K562 (cell line): Measurements from ENCODE around the gene ARHGEF7. TPM values are rescaled to one million over a fixed set of nuclear protein-coding genes. Genes with fewer than 3 reads are reported as not detected.

ENCODE experiments used
- ATAC-seq: fragments of 200-7000 bp; cut with Tn5 transposase; 3 replicates; pipeline ENCODE4 v1.9.1; 2020; ENCODE audit warnings: moderate library complexity
- BruUV-seq: library from RNA; stranded (reverse); fragments of 400-500 nt; replicated peaks from 2 replicates; lab custom pipeline; 2021; lab: Mats Ljungman, UMichigan
- CTCF ChIA-PET: fragments of 300-600 bp; formaldehyde crosslinking; extraction: SDS; loops from one replicate; lab custom pipeline; 2021; ENCODE audit warnings: low intra/inter-chr PET ratio; lab: Yijun Ruan, JAX
- POLR2A ChIA-PET: fragments of 300-600, 350-650 bp; sonication (Branson Sonifier 250); formaldehyde crosslinking; extraction: SDS; loops from one replicate; lab custom pipeline; 2021; ENCODE audit warnings: antibody characterized with exemption, inconsistent platforms; lab: Yijun Ruan, JAX
- DNase-seq, 4 experiments: peaks; one replicate each; pipeline versions ENCODE4 v3.0.0 to v3.0.0-alpha.2; 2011 to 2018; ENCODE audit warnings: low spot score in 3 of 4, mixed read lengths in 3 of 4; ENCODE audit errors: extremely low read depth in 1 of 4
- FAIRE-seq: peaks from 2 replicates; lab custom pipeline; 2011; peaks lifted over from hg19 to GRCh38; lab: Jason Lieb, UNC
- H2AFZ ChIP-seq: 2 replicates; pipeline ENCODE4 v1.6.0; 2011; ENCODE audit warnings: low read depth, low read length, control low read depth, inconsistent platforms
- H3K27ac ChIP-seq: fragments of 200-600 bp; 3 replicates; pipeline ENCODE4 v1.8.0; 2011; ENCODE audit warnings: low read depth, mild to moderate bottlenecking, control low read depth, inconsistent platforms, low read length, moderate library complexity, mixed read lengths; ENCODE audit errors: extremely low read depth
- H3K27me3 ChIP-seq, 2 experiments: fragments of 300-600 bp in 1 of 2; 2 replicates in 1 of 2; 3 replicates in 1 of 2; pipeline versions ENCODE4 v1.6.0 to v1.8.0; 2011; ENCODE audit warnings: inconsistent platforms in 2 of 2, low read length in 2 of 2, mild to moderate bottlenecking in 1 of 2, mixed read lengths in 1 of 2, moderate library complexity in 1 of 2; ENCODE audit not compliant: control insufficient read depth in 2 of 2, insufficient read depth in 2 of 2
- H3K36me3 ChIP-seq: fragments of 300-600 bp; 3 replicates; pipeline ENCODE4 v1.8.0; 2011; ENCODE audit warnings: mild to moderate bottlenecking, low read length, inconsistent platforms; ENCODE audit not compliant: control insufficient read depth, insufficient read depth
- H3K4me1 ChIP-seq, 2 experiments: fragments of 200-600 bp in 1 of 2; replicated peaks in 1 of 2; 2 replicates in 1 of 2; 3 replicates in 1 of 2; pipeline versions ENCODE4 v1.5.1 to v1.8.0; 2011; ENCODE audit warnings: inconsistent platforms in 2 of 2, low read length in 2 of 2, mild to moderate bottlenecking in 1 of 2, mixed read lengths in 1 of 2, moderate library complexity in 1 of 2; ENCODE audit not compliant: control insufficient read depth in 2 of 2, insufficient read depth in 2 of 2
- H3K4me2 ChIP-seq: 2 replicates; pipeline ENCODE4 v1.6.1; 2011; ENCODE audit warnings: low read length, control low read depth, inconsistent platforms, mixed read lengths; ENCODE audit not compliant: insufficient read depth
- H3K4me3 ChIP-seq: fragments of 200-600 bp; sonication (generic), shearing (Covaris generic); 2 replicates; pipeline ENCODE4 v1.5.1; 2016; ENCODE audit warnings: control low read depth, inconsistent platforms
- H3K79me2 ChIP-seq: fragments of 200-600 bp; 3 replicates; pipeline ENCODE4 v1.8.0; 2011; ENCODE audit warnings: low read length, inconsistent platforms; ENCODE audit not compliant: control insufficient read depth, insufficient read depth
- H3K9ac ChIP-seq, 2 experiments: 2 replicates each; pipeline versions ENCODE4 v1.6.0 to v1.6.1; 2011; ENCODE audit warnings: low read depth in 2 of 2, low read length in 2 of 2, control low read depth in 1 of 2, inconsistent platforms in 1 of 2, mild to moderate bottlenecking in 1 of 2, mixed read lengths in 1 of 2; ENCODE audit not compliant: insufficient read depth in 1 of 2
- H3K9me1 ChIP-seq: one replicate; pipeline ENCODE4 v1.6.0; 2011; ENCODE audit warnings: inconsistent platforms, mild to moderate bottlenecking, low read length, moderate library complexity; ENCODE audit not compliant: control insufficient read depth, insufficient read depth
- H3K9me3 ChIP-seq: replicated peaks from 2 replicates; pipeline ENCODE4 v1.5.1; 2011; ENCODE audit warnings: low read depth, low read length, inconsistent platforms; ENCODE audit not compliant: control insufficient read depth, insufficient read depth
- H4K20me1 ChIP-seq: replicated peaks from 2 replicates; pipeline ENCODE4 v1.6.1; 2011; ENCODE audit warnings: low read length, inconsistent platforms, mixed read lengths; ENCODE audit not compliant: control insufficient read depth, insufficient read depth
- BMI1 ChIP-seq: fragments of 150-350 bp; IDR thresholded peaks from 2 replicates; pipeline ENCODE4 v1.6.1; 2014; ENCODE audit warnings: low read length
- GTF2F1 ChIP-seq: IDR thresholded peaks from 2 replicates; pipeline ENCODE4 v1.6.1; 2011; ENCODE audit warnings: low read depth, low read length, improper control_type of control experiment
- ZNF785 ChIP-seq: fragments of 250-450 bp; sonication (Bioruptor Pico); IDR thresholded peaks from 2 replicates; pipeline ENCODE4 v1.4.0; 2020; ENCODE audit warnings: mild to moderate bottlenecking
- WGBS: fragments of 100-300 bp; shearing (Covaris generic); methylation state at CpG from one replicate; pipeline ENCODE4 v1.1.6; 2016; ENCODE audit warnings: low coverage, mixed read lengths; ENCODE audit not compliant: insufficient coverage; ENCODE audit errors: missing lambda C conversion rate; 5-methylcytosine and 5-hydroxymethylcytosine counted together
- in situ Hi-C: fragments of 300-500 bp; cut with MboI; formaldehyde crosslinking; loops from 4 replicates; pipeline ENCODE4 v1.15.0; 2018; ENCODE audit warnings: inconsistent platforms, mixed read lengths
- intact Hi-C: fragments of 100-400 bp; cut with micrococcal nuclease; formaldehyde crosslinking; loops from 2 replicates; pipeline ENCODE4 v1.14.2; 2022
- polyA plus RNA-seq, 8 experiments: library from polyadenylated mRNA; depleted of rRNA in 4 of 8; stranded (reverse) in 5 of 8; unstranded in 3 of 8; fragments of >200 nt; fragmentation: Nextera tagmentation in 2 of 8; fragmentation: Illumina TruSeq in 1 of 8; extraction: Ambion mirVana in 2 of 8; extraction: Trizol in 1 of 8; gene quantifications; 2 replicates each; pipeline versions ENCODE4 v1.2.1 to v1.2.3, GENCODE V29; 2011 to 2014; ENCODE audit warnings: inconsistent platforms in 1 of 8, missing spikeins in 1 of 8
- total RNA-seq, 7 experiments: library from RNA; depleted of rRNA in 6 of 7; stranded (reverse); fragments of >200 nt in 6 of 7; fragmentation: Illumina TruSeq in 2 of 7; extraction: Trizol in 2 of 7; gene quantifications; 2 replicates each; pipeline versions ENCODE4 v1.2.1 to v1.2.3, GENCODE V29; 2011 to 2021; ENCODE audit warnings: low replicate concordance in 1 of 7
- TF ChIP-seq, protein P1 (sequence below), 2 experiments: IDR thresholded peaks in 1 of 2; conservative IDR thresholded peaks in 1 of 2; 2 replicates each; pipeline ENCODE4 v1.6.1; 2016; ENCODE audit warnings: low read depth in 2 of 2, mild to moderate bottlenecking in 1 of 2, missing compliant biosample characterization in 1 of 2, missing genetic modification characterization in 1 of 2, moderate library complexity in 1 of 2

Gene ARHGEF7
- total and polyA plus RNA-seq, 9 of the 15 experiments (the other 6 are each of a cell fraction or from before 2014, with no cell fraction given): 2.1 to 26.8 (median 17.5) TPM

DNA sequence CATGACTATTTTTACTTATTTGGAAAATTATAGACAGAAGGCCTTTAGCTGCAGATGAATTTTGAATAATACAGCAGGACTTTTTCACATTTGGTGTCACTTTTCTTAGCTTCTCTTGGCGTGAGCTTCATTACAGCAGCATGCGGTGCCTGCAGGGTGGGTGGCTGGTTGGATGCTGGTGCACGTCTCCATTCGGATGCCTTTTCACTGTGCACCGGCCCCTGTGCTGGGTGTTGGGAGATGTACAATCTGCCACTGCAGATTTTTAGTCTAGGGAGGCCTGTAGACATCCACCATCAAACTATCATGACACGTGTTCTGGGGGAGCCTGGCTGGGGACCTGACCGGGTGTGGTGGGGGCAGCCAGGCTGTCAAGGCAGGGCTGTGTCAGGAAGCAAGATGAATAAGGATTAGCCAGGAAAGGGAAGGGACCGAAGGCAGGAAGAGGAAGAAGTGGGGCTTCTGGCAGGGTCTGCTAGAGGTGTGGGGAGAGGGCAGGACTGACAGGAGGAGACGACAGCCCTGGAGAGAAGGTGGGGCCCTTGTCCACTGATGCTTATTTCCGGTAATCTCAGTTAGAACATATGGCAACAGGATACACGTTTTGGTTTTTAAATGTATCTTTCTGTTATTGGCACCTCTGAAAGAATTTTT, 88.8 kb downstream of the ARHGEF7 start:
- H3K9ac ChIP-seq: no peak overlapping the region
- CTCF ChIA-PET: no interaction called here
- H3K4me2 ChIP-seq: no peak overlapping the region

More for the DNA sequence above, 88.8 kb downstream of the ARHGEF7 start:
- Histone ChIP-seq H2AFZ (no peak overlapping the region), H3K27ac (no peak overlapping the region), H3K4me3 (no peak overlapping the region), H3K36me3 (no peaks in the 10 kb centered on the region), H3K9me3 (no peaks in the 10 kb centered on the region), H3K9me1 (no peaks in the 10 kb centered on the region), H3K4me1 (peaks cover 2 to 5% of the 10 kb centered on the region in 2 experiments; a peak in 2 of 5 replicates), H3K27me3 (no peaks in the 10 kb centered on the region), H3K79me2 (peaks cover 36% of the 10 kb centered on the region)
- in situ Hi-C loops: no loop called here
- FAIRE-seq: no peak
- 65% methylated on average over 11 of the region's 11 CpGs for WGBS
- no TSS peak for BruUV-seq
- ATAC-seq: no peak
- intact Hi-C loops: no loop called here
- no peak for DNase-seq
- TF ChIP-seq GTF2F1 (no peak), BMI1 (no peak), ZNF785 (CRISPR knock-in tag) (no peak)
- TF ChIP-seq, protein P1, sequence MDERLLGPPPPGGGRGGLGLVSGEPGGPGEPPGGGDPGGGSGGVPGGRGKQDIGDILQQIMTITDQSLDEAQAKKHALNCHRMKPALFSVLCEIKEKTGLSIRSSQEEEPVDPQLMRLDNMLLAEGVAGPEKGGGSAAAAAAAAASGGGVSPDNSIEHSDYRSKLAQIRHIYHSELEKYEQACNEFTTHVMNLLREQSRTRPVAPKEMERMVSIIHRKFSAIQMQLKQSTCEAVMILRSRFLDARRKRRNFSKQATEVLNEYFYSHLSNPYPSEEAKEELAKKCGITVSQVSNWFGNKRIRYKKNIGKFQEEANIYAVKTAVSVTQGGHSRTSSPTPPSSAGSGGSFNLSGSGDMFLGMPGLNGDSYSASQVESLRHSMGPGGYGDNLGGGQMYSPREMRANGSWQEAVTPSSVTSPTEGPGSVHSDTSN (CRISPR knock-in tag; IDR thresholded peaks at IDR 0.05; ENCODE audit: low read depth): no peak
- TF ChIP-seq, protein P1 (tag; conservative IDR thresholded peaks at IDR 0.05; ENCODE audit: low read depth): no peak
- TF ChIP-seq, all 486 proteins: peak for 0
- peaks cover 14% of the 10 kb centered on the region for H4K20me1 ChIP-seq
- POLR2A ChIA-PET: no interaction called here
